ENCODE results near the gene TAAR5.

GRCh38 chr6:132552372-132552771, 37.2 kb downstream of the TAAR5 start, which contains the start of gene TAAR8:
- no peak for TF ChIP-seq CTCF (IDR thresholded peaks at IDR 0.05)
- no peak for TF ChIP-seq EZH2 (IDR thresholded peaks at IDR 0.05)
- no peak for TF ChIP-seq EZH2phosphoT487 (IDR thresholded peaks at IDR 0.05)

All from neural progenitor cell (in vitro differentiated cells).